GM19351 (cell line): ENCODE measurements around the gene GSKIP.

ENCODE experiments used
- ATAC-seq: cut with Tn5 transposase; IDR thresholded peaks from one replicate; pipeline ENCODE4 v1.9.1; 2021; ENCODE audit warnings: mild to moderate bottlenecking, moderate library complexity; ENCODE audit not compliant: unreplicated experiment

Gene GSKIP

DNA sequence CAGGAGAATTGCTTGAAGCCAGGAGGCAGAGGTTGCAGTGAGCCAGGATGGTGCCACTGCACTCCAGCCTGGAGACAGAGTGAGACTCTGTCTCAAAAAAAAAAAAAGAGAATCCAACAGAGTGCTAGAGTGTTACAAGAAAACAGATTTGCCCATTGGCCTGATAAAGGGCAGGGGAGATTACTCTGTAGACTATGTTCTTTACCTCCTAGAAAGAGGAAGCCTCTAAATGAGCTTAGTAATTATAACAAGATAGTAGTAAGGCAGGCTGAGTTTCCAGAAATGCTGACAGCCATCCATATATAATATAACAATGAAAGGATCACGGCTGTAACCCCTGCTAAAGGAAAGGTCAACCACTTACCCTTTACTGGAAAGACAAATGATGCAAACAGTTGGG, 53.0 kb downstream of the GSKIP start:
- ATAC-seq = no peak

DNA sequence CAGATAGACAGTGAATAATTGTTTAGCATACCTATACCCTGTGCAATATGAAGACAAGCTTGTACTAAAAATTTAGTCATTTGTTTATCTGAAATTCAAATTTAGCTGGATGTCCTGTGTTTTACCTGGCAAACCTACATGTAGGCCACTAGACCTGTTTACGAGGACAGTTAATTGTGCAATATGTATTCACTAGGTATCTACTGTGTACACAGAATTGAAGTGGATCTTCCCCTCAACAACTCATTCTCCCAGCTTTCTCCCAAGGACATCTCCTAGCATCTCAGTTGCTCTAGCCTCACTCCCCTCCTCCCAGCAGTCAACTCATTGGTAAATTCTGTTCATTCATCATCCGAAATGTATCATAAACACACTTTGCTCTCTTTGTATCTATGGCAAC, 53.9 kb downstream of the GSKIP start:
- ATAC-seq = no peak

DNA sequence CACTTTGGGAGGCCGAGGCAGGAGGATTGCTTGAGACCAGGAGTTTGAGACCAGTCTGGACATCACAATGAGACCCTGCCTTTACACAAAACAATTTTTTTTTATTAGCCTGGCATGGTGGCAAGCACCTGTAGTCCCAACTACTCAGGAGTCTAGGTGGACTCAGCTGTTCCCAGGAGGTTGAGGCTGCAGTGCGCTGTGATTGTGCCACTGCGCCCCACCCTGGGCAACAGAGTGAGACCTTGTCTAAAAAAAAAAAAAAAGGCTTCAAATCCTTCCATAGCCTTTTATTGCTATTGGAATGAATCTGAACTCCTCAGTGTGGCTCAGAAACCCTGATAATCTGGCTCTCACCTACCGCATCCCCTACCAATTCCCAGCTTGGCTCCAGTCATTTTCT, 54.7 kb downstream of the GSKIP start:
- ATAC-seq = no peak

DNA sequence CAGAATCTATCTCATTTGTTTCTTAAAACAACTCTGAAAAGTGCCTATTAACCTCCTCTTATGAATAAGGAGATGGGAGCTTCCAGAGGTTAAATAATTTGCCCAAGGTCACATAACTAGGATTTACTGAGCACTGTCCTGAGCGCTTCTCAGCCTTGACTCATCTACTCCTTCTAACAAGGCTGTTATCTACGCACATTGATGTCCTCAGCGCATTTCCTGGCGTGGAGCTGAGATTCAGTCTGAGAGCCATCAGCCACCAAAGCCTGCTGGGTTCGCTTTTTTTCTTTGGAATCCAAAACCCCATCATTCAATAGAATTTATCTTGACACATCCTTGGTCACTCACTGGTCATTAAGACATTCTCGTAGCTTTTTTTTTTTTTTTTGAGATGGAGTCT, 57.9 kb downstream of the GSKIP start:
- ATAC-seq = no peak

DNA sequence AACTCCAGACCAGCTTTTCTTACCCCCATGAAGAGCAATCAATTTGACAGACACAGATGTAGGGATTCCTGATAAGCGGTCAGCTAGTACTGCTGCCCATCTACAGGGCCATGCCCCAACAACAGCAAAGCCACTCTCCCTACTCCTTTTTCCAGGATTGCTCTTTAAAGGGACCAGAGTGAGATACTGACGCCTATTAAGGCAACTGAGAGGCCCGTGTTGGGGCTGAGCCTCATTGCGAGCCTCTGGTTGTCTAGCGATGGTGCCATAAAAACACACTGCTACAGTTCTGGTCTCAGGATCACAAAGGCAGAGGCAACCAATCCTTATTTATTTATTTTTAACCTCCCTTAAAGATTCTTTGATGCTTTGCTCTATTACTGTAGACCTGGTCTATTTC, 59.7 kb downstream of the GSKIP start:
- no peak for ATAC-seq

DNA sequence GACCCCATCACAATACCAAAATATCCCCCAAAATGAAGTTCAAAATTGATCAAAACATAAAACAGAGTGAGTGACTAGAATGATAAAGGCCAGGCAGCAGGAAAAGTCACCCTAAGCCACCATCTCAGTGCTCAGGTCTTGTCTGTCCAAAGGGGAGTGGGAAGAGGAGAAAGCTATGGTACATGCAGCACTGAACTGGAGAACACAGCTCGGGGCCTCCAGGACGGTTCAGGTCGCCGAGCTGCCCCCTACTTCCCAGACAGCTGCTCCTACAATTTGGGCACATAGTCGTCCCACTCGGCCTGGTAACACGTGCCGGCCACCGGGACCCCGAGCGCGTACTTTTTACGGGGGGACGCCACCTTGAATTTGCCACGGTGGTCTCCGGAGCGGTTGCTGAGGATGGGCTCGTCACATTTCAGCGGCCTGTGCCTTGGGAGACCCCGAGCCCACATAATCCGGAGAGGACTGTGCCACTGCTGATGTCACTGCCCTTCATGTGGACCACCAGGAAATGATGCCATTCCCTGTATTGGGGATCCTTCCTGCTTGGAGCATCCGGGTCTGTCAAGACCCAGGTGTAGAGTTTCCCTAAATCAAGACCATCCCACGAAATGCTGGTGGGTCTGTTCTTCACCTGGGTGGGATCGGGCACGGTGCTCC, 60.3 kb downstream of the GSKIP start:
- peak; percentile 10 for ATAC-seq

DNA sequence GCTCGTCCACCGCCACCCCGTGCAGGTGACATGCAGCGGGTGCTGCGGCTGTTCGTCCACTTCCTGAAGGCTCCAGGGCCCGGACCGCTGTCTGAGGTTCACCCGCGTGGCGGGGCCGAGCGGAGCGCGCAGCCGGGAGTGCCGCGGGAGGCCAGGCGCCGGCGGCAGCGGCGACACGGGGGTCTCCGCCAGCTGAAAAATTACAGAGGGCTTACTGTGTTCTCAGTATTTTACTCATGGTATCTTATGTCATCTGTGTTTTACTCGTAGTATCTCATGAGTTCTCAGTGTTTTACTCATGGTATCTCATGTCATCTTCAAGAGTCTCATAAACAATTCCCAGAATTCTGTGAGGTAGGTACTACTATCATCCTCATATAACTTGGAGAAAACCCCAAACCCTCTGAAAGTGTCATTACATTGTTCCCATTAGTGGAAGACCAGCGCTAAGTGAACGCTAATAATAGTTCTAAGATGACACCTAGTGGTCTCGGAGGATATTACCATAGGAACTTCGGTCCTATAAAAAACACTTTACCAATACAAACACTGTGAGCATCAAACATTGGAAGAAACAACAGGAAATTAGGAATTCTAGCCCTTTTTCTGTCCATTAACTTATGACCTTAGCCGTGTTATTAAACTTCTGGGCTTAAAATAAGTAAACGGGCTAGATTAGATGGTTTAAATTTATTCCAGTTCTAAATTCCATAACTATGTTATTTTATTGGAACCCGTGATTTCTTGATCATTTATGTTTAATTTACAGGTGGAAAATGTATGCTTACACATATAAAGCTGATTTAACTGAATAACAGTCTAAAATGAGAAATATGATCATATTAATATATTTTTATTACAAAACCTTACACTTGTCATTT, 61.0 kb downstream of the GSKIP start:
- peak; percentile 75 for ATAC-seq

DNA sequence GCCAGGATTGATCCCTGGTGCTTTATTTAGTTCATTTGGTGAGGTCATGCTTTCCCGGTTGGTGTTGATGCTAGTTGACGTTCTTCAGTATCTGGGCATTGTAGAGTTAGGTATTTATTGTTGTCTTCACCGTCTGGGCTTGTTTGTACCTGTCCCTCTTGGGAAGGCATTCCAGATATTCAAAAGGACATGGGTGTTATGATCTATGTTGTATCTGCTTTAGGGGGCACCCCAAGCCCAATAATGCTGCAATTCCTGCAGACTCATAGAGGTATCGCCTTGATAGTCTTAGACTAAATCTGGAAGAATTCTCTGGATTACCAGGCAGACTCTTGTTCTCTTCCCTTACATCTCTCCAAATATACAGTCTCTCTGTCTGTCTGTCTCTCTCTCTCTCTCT, 70.7 kb downstream of the GSKIP start:
- ATAC-seq = no peak
